Measurements from ENCODE around the gene EEF1G. TPM values are rescaled to one million over a fixed set of nuclear protein-coding genes. Genes with fewer than 3 reads are reported as not detected.
A peak's percentile ranks its signal among the peaks of the same experiment; 100 is the strongest.
"Not testable (repeated sequence)": the region's sequence is repeated elsewhere in the genome, so short reads cannot be mapped to it uniquely, and the experiment has no call there.

EEF1G gene
- total RNA-seq, 2 donors from 2014 or later = 1,690 to 1,865 TPM

- no peak for ATAC-seq (replicated peaks)
- Mint-ChIP-seq H3K36me3 (ENCODE audit: low read depth) (peaks cover 89% of the 10 kb centered on the region), H3K4me1 (peaks cover 45% of the 10 kb centered on the region), H3K4me3 (no peak overlapping the region), H3K27me3 (no peaks in the 10 kb centered on the region), H3K9me3 (no peaks in the 10 kb centered on the region), H3K27ac (peak overlapping the region; percentile 69)
Observed at GRCh38 chr11:62595124-62595523, 21.4 kb upstream of the EEF1G start.

DNA sequence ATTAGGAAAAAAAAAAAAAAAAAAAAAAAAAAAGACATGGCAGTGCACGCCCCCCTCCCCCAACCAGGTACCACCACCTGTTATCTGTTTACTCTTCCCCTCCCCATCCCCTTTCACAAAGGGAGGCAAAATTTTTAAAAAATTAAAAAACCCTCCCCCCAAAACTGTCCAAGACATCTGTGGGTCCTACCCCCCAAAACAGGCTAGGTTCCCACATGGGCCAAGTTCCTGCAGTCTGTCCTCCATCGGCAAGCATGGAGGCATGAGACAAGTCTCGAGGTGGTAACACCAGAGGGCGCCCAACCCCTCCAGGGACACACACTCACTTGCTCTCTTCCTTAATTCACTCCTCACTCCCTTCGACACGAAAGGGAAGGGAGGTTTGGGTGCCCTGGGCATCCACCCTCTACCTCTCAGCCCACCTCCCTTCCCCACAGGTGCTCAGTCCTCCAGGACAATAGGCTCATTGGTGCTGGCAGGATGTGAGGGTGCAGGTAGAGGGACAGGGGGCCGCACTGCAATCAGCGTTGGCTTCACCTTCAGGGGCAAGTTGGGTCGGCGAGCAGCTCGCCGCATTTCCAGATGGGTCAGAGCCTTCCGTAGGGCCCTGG is 19.8 kb upstream of the EEF1G start:
- H3K4me3 Mint-ChIP-seq = peak overlapping the region; percentile 91
- H3K9me3 Mint-ChIP-seq = no peaks in the 10 kb centered on the region
- H3K27ac Mint-ChIP-seq = peak overlapping the region; percentile 72
- H3K4me1 Mint-ChIP-seq = peaks cover 29% of the 10 kb centered on the region
- ATAC-seq (replicated peaks) = peak; percentile 25
- H3K36me3 Mint-ChIP-seq (ENCODE audit: low read depth) = peaks cover 84% of the 10 kb centered on the region
- H3K27me3 Mint-ChIP-seq = no peaks in the 10 kb centered on the region

DNA sequence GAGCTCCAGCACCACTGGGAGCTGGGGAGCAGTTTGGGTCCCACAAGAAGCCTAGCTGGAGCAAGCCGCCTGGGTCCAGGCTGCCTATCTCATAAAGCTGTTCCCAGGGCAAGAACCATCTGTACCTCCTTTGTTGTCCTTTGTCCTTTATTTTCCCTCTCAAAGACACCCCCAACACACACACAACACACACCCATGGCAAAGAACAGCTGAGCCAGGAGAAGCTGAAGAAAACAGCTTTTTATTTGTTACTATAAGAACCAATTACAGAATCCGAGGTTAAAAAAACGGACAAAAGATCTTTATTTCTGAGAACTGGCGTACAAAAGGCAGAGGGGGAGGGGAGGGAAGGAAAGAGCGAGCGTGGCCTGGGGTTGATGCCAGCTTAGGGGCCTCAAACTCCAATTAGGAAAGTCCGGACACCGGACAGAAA is 19.3 kb upstream of the EEF1G start:
- H3K4me1 Mint-ChIP-seq = peaks cover 26% of the 10 kb centered on the region
- peak overlapping the region; percentile 91 for H3K4me3 Mint-ChIP-seq
- no peak for ATAC-seq (replicated peaks)
- peak overlapping the region; percentile 72 for H3K27ac Mint-ChIP-seq
- H3K27me3 Mint-ChIP-seq = no peaks in the 10 kb centered on the region
- H3K36me3 Mint-ChIP-seq (ENCODE audit: low read depth) = peaks cover 84% of the 10 kb centered on the region
- H3K9me3 Mint-ChIP-seq = no peaks in the 10 kb centered on the region

- Mint-ChIP-seq H3K27ac (peak overlapping the region; percentile 91), H3K27me3 (no peaks in the 10 kb centered on the region), H3K36me3 (ENCODE audit: low read depth) (peaks cover 84% of the 10 kb centered on the region), H3K4me3 (peak overlapping the region; percentile 91), H3K4me1 (peaks cover 20% of the 10 kb centered on the region), H3K9me3 (no peaks in the 10 kb centered on the region)
- no peak for ATAC-seq (replicated peaks)
Observed at GRCh38 chr11:62592146-62592815, 18.6 kb upstream of the EEF1G start.

GRCh38 chr11:62591448-62592145 is 17.9 kb upstream of the EEF1G start, which contains the start of gene TUT1:
Gene TUT1 (minus strand): TSS chr11:62591523. CDS start chr11:62591485, 38 bp downstream.
- H3K9me3 Mint-ChIP-seq = no peaks in the 10 kb centered on the region
- peak within 1 kb of the TSS; percentile 91 for H3K27ac Mint-ChIP-seq
- peaks cover 84% of the 10 kb centered on the region for H3K36me3 Mint-ChIP-seq (ENCODE audit: low read depth)
- ATAC-seq (replicated peaks) = peak; percentile 95
- H3K27me3 Mint-ChIP-seq = no peaks in the 10 kb centered on the region
- peaks cover 17% of the 10 kb centered on the region for H3K4me1 Mint-ChIP-seq
- H3K4me3 Mint-ChIP-seq = peak within 1 kb of the TSS; percentile 91

GRCh38 chr11:62588966-62589637 is 15.4 kb upstream of the EEF1G start:
- Mint-ChIP-seq H3K9me3 (no peaks in the 10 kb centered on the region), H3K27me3 (no peaks in the 10 kb centered on the region), H3K27ac (no peak overlapping the region), H3K4me3 (peak overlapping the region; percentile 91), H3K36me3 (ENCODE audit: low read depth) (peaks cover 80% of the 10 kb centered on the region), H3K4me1 (peaks cover 17% of the 10 kb centered on the region)
- no peak for ATAC-seq (replicated peaks)

DNA sequence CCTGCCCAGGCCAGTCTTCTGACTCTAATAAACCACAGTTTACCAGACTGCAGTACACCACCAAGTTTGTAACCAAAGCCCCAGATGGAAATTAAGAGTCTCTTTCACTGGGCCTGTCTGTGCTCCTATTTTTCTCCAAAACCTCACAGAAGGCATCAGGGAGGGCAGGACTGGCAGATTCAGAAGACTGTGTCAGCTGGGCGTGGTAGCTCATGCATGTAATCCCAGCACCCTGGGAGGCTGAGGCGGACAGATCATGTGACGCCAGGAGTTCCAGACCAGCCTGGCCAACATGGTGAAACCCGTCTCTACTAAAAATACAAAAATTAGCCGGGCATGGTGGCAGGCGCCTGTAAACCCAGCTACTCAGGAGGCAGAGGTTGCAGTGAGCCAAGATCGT is 11.7 kb upstream of the EEF1G start:
- not testable (repeated sequence) for H3K9me3 Mint-ChIP-seq; H3K4me1 Mint-ChIP-seq; ATAC-seq (replicated peaks); H3K27me3 Mint-ChIP-seq; H3K27ac Mint-ChIP-seq; H3K4me3 Mint-ChIP-seq
- H3K36me3 Mint-ChIP-seq (ENCODE audit: low read depth) = peaks cover 86% of the 10 kb centered on the region

DNA sequence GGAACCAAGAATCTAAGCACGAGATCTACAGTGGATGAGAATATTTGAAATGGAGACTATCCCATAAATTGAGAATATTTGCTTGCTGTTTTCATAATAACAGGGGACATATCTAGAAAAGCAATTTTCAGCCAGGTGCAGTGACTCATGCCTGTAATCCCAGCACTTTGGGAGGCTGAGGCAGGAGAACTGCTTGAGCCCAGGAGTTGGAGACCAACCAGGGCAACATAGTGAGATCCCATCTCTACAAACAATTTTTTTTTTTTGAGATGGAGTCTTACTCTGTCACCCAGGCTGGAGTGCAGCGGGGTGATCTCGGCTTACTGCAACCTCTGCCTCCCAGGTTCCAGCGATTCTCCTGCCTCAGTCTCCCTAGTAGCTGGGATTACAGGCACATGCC is 8.0 kb upstream of the EEF1G start:
- ATAC-seq (replicated peaks); H3K4me1 Mint-ChIP-seq; H3K27ac Mint-ChIP-seq; H3K9me3 Mint-ChIP-seq; H3K27me3 Mint-ChIP-seq; H3K4me3 Mint-ChIP-seq: not testable (repeated sequence)
- peaks cover 79% of the 10 kb centered on the region for H3K36me3 Mint-ChIP-seq (ENCODE audit: low read depth)

DNA sequence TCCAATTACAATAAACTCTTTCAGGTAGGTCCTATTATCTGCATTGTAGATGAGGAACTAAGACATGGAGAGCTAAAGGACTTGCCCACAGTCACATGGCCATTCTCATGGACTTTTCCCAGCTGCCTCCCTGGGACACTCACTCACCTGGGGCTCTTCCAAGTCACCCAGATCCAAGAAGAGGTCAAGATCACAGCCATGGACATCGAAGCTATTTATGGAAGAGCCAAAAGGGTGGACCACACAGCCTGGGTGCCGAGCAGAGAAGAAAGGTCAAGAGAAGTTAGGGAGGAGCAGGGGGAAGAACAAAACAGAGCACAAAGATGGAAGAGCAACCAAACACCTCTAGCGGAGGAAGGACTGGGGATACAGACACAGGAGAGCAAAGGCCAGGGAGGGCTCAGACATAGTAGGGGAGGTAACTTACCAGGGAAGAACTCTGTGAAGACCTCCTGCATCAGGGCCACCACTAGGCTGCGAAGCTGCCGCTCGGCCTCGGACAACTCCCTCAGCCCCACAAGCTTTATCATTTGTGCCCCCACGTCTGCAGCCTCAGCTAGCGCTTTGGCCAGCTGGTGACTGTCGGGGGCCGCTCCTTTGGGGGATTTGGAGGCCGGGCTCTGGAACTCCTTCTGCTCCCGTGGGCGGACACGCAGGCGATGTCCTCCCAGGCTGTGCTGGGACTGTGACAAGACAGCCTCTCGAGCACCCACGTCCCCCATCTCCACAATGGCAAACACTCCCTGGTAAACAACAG is 7.4 kb upstream of the EEF1G start:
- Mint-ChIP-seq H3K4me1 (no peaks in the 10 kb centered on the region), H3K27ac (no peak overlapping the region), H3K36me3 (ENCODE audit: low read depth) (peaks cover 78% of the 10 kb centered on the region), H3K27me3 (no peaks in the 10 kb centered on the region), H3K4me3 (no peak overlapping the region), H3K9me3 (no peaks in the 10 kb centered on the region)
- ATAC-seq (replicated peaks) = no peak

DNA sequence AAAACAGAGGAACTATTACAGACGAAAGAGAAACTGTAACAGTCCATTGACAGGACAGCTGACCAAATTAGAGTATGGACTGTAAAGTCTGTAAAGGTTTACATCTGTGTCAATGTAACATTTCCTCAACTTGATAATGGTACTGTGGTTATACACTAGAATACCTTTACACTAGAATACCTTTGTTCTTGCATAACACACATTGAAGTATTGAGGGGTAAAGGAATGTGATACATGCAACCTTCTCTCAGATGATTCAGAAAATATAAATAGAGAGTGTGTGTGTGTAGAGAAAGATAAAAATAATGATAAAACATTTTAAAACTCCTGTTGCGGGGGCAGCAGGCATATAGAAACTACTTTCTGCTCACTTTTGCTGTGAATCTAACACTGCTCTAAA is 5.6 kb upstream of the EEF1G start:
- Mint-ChIP-seq H3K4me3 (no peak overlapping the region), H3K36me3 (ENCODE audit: low read depth) (peaks cover 82% of the 10 kb centered on the region), H3K27me3 (no peaks in the 10 kb centered on the region)

GRCh38 chr11:62578541-62578940 is 4.8 kb upstream of the EEF1G start:
- ATAC-seq (replicated peaks) = no peak
- Mint-ChIP-seq H3K27me3 (no peaks in the 10 kb centered on the region), H3K4me1 (peaks cover 10% of the 10 kb centered on the region), H3K9me3 (no peaks in the 10 kb centered on the region), H3K27ac (no peak overlapping the region), H3K4me3 (no peak overlapping the region), H3K36me3 (ENCODE audit: low read depth) (peaks cover 82% of the 10 kb centered on the region)

More for the DNA sequence above, 5.6 kb upstream of the EEF1G start:
- Mint-ChIP-seq H3K27ac (no peak overlapping the region), H3K9me3 (no peaks in the 10 kb centered on the region), H3K4me1 (peaks cover 10% of the 10 kb centered on the region)
- no peak for ATAC-seq (replicated peaks)

GRCh38 chr11:62577046-62577714 is 3.5 kb upstream of the EEF1G start:
- no peaks in the 10 kb centered on the region for H3K9me3 Mint-ChIP-seq
- H3K4me1 Mint-ChIP-seq = peaks cover 17% of the 10 kb centered on the region
- peak overlapping the region; percentile 8 for H3K27ac Mint-ChIP-seq
- H3K27me3 Mint-ChIP-seq = no peaks in the 10 kb centered on the region
- no peak for ATAC-seq (replicated peaks)
- H3K36me3 Mint-ChIP-seq (ENCODE audit: low read depth) = peaks cover 82% of the 10 kb centered on the region
- no peak overlapping the region for H3K4me3 Mint-ChIP-seq

DNA sequence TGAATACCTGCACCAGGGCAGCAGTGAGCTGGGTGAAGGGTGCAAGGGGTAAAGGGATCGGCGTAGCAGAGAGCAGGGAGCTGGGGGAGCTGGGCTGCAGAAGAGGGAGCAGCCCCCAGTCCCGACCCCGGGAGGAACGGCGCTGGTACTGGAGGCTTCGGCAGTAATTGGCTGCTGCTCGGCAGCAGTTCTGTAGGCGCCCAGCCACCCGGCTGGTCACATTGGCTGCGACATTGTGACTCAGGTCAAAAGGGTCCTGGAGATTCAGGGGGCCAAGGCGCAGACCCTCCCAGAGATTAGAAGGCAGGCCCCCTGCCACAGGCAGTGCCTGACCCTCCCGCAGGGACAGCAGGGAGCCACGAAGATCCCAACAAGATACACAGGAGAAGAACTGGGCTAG is 2.1 kb upstream of the EEF1G start:
- peaks cover 82% of the 10 kb centered on the region for H3K36me3 Mint-ChIP-seq (ENCODE audit: low read depth)
- no peaks in the 10 kb centered on the region for H3K9me3 Mint-ChIP-seq
- peaks cover 30% of the 10 kb centered on the region for H3K4me1 Mint-ChIP-seq
- H3K27me3 Mint-ChIP-seq = no peaks in the 10 kb centered on the region
- H3K4me3 Mint-ChIP-seq = peak overlapping the region; percentile 98
- no peak for ATAC-seq (replicated peaks)
- H3K27ac Mint-ChIP-seq = peak overlapping the region; percentile 98
